Gastrocnemius medialis (tissue), 4 donors: Measurements from ENCODE around the gene SCN9A.

ENCODE experiments used
- POLR2A ChIP-seq, 2 donors: fragments of 450-650 bp; IDR thresholded peaks; one replicate each; pipeline ENCODE4 v1.6.1; 2017; ENCODE audit warnings: antibody characterized with exemption in 2 of 2, mild to moderate bottlenecking in 2 of 2, moderate library complexity in 2 of 2
- TF ChIP-seq, protein P1 (sequence below), 5 experiments: fragments of 450-650 bp in 3 of 5; fragments of 200-600 bp in 2 of 5; sonication (generic) in 2 of 5; IDR thresholded peaks in 4 of 5; conservative IDR thresholded peaks in 1 of 5; 1 replicate in 4 of 5; 2 replicates in 1 of 5; pipeline ENCODE4 v1.5.1; 2016 to 2019; ENCODE audit warnings: antibody characterized with exemption in 5 of 5, mild to moderate bottlenecking in 3 of 5, moderate library complexity in 3 of 5

DNA sequence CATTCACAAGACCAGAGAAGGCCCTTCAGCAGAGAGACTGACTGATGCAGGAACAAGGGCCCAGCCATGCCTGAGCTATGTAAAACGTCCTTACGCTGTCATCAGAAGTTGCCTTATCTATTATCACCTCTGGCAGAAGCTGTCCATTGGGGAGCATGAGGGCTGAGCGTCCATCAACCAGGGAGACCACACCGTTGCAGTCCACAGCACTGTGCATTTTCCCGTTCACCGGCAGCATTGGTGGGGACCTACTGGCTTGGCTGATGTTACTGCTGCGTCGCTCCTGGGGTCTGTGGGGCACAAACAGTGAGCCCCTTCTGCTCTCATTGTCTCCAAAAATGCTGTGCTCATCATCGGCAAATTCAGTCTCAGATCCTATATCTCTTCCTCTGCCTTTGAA is 91.4 kb downstream of the SCN9A start:
- TF ChIP-seq, protein P1, sequence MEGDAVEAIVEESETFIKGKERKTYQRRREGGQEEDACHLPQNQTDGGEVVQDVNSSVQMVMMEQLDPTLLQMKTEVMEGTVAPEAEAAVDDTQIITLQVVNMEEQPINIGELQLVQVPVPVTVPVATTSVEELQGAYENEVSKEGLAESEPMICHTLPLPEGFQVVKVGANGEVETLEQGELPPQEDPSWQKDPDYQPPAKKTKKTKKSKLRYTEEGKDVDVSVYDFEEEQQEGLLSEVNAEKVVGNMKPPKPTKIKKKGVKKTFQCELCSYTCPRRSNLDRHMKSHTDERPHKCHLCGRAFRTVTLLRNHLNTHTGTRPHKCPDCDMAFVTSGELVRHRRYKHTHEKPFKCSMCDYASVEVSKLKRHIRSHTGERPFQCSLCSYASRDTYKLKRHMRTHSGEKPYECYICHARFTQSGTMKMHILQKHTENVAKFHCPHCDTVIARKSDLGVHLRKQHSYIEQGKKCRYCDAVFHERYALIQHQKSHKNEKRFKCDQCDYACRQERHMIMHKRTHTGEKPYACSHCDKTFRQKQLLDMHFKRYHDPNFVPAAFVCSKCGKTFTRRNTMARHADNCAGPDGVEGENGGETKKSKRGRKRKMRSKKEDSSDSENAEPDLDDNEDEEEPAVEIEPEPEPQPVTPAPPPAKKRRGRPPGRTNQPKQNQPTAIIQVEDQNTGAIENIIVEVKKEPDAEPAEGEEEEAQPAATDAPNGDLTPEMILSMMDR (IDR thresholded peaks at IDR 0.05 in 4 of 5, conservative IDR thresholded peaks at IDR 0.05 in 1 of 5): no peak
- TF ChIP-seq POLR2A (IDR thresholded peaks at IDR 0.05): no peak
